ENCODE results near the gene CXXC1.
"Not testable (repeated sequence)": the region's sequence is repeated elsewhere in the genome, so short reads cannot be mapped to it uniquely, and the experiment has no call there.

The CXXC1 gene

GRCh38 chr18:50297621-50298442 is 10.3 kb upstream of the CXXC1 start:
- peak in 1 of 2 donors; percentile 36 for DNase-seq (ENCODE audit: low read depth in 2 of 2)

DNA sequence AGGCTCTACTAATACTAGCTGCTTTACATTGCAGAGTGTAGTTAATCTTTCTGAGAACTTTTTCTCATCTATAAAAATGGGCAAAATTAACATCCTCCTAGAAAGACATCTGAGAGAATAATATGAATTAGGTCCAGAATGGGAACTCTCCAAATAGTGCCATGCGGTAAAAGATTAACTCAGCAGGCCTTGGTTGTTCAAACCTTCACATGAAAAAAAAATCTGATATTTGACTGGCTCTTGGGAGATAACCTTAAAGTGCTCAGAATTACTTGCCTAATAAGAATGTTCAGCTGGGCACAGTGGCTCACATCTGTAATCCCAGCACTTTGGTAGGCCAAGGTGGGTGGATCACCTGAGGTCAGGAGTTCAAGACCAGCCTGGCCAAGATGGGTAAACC is 5.5 kb upstream of the CXXC1 start:
- no peak for DNase-seq (ENCODE audit: low read depth in 2 of 2)

DNA sequence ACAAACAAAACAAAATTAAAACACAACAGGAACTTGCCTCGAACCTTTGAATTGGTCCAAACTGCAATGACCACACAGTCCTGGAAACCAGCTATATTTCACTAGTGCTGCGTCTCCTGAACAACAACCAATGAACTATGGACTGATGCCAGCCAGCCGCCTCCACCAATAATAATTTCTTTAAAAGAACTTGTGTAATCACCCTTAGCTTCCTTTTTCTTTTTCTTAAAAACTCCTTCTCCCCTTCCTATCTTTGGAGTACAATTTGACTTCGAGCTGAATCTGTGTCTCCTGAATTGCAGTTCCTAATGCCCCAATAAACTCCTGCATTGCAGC is 1.6 kb upstream of the CXXC1 start:
- DNase-seq (ENCODE audit: low read depth in 2 of 2): no peak

DNA sequence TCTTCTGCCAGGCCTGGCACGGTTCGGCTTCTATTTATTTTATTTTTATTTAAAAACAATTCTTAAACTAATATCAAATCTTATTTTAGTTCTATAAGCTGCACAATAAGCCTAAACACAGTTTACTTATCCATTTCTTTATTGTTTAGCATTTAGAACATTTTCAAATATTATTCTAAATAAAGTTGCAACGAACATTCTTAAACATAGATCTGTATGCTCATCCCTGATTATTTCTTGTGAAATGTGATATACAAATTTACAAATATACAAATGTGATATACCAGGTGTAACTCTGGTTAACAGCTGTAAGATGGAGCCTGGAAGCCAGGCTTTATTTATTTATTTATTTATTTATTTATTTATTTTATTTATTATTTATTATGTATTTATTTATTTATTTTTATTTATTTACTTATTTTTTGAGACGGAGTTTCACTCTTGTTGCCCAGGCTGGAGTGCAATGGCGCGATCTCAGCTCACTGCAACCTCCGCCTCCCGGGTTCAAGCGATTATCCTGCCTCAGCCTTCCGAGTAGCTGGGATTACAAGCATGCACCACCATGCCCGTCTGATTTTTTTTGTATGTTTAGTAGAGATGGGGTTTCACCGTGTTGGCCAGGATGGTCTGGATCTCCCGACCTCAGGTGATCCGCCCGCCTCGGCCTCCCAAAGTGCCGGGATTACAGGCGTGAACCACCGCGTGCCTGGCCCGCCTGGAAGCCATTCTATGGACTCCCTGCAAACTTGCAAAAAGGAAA is 1.0 kb upstream of the CXXC1 start:
- DNase-seq (ENCODE audit: low read depth in 2 of 2): not testable (repeated sequence)

DNA sequence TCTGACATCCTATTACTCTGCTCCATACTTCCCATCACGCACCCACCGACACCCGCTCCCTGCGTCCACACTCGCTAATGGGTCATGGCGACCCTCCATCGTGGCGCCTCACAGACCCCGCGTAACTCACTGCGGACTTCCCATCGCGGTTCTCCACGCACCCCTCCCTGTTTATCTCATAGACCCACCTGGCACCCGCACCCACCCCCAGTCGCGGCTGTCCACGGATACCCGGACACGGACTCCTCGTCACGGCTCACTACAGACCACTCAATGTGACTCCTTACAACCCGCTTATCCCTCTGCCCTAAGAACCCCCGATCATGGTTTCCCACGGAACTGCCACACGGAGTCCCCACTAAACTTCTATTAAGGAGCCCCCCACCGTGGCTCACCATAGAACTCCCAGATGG is 458 bp downstream of the CXXC1 start:
- DNase-seq (ENCODE audit: low read depth in 2 of 2): no peak

DNA sequence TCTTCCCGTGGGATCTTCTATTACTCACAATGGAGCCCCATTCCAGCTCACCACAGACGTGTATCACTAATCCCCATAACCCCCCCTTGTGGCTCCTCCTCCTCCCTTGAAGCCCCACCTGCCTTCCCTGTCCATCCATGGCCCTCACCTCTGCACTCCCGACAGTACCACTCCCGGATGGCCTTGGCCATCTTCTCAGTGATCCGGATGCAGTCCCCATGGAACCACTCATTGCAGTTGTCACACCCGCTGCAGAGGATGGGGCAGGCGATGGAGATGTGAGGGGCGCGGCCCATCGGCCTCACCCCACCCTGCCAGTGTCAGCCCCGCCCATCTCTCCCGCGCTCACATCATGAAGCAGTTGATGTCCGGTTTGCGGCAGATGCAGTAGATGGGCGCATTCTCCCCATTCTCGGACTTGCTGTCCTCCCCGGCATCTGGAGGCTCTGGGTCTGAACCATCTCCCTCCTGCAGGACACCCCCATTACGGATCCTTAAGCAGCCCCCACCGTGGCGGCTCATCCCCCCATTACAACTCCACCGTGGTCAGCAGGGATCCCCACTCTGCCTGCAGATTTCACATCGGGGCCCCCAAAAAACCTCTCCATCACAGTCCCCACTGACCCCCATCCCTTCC is 983 bp downstream of the CXXC1 start:
- no peak for DNase-seq (ENCODE audit: low read depth in 2 of 2)

DNA sequence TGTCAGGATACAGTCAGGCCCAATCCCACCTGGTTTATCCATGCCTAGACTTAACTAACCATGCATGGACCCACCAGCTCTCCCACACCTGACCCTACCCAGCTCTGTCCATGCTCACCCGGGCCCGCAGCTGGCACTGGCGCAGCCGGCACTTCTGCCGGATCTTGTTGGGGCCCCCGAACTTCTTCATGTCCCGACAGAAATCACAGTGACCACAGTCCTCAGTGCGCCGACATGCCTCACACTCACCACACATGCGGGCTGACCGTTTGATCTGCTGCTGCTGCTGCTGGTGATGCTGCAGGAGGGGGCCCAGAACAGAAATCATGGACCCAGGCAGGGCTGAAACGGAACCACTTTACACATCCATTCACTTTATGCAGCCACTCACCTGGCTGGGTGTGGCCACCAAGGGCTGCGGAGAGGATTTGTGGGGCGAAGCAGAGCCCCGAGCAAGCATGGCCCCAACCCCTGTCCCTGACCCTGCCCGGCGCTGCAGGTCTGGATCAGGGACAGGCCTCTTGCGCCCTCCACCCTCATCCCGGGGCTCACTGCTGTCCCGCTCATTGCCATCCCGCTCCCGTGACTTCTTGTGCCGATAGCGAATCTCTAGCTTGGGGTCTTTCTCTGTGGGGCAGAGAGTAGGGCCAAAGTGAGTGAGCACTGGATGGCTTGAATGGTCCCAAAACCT is 1.7 kb downstream of the CXXC1 start:
- no peak for DNase-seq (ENCODE audit: low read depth in 2 of 2)

GRCh38 chr18:50285071-50285470 is 2.4 kb downstream of the CXXC1 start:
- DNase-seq (ENCODE audit: low read depth in 2 of 2): no peak

- no peak for DNase-seq (ENCODE audit: low read depth in 2 of 2)
These were observed 3.1 kb downstream of the CXXC1 start for GRCh38 chr18:50284255-50284885.

- no peak for DNase-seq (ENCODE audit: low read depth in 2 of 2)
These were observed 3.9 kb downstream of the CXXC1 start for GRCh38 chr18:50283469-50284209.

DNA sequence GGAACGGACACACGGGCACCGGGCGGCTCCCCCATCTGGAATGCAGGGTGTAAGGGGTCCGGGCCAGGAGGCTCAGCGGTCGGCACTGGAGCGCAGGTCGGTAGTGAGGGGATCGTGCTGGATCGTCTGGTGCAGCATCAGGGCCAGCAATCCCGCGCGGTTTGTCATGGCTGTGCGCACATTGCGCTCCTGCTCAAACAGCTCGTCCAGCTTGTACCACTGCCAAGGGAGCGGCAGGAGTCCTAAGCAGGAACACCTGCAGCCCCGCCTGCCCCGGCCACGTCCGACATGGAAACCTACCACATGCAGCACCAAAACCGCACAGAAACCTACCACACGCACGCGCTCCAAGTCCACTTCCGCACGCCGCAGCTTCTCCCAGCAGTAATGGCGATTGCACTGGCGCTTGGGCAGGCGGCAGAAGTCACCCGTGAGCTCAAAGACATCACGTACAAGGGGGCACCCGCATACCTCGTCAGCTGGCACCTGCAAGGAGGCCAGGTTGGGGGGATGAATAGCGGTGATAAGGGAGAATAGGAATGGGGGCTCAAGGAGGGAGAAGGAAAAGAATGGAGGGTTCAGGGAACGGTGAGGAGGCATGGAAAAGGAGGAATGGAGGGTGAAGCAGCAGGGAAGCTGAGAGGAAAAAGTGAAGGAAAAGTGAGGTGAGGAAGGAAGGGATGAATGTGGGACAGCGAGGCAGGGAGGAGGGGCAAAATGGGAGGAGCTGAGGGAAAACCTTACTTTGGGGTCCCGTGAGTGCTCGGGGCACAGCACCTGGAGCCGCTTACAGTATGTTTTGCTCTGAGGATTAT is 4.8 kb downstream of the CXXC1 start:
- DNase-seq (ENCODE audit: low read depth in 2 of 2): no peak

GRCh38 chr18:50281972-50282520 is 5.4 kb downstream of the CXXC1 start:
- DNase-seq (ENCODE audit: low read depth in 2 of 2): no peak

- peak; percentile 89 to 97 for DNase-seq (ENCODE audit: low read depth in 2 of 2)
These were observed 6.1 kb downstream of the CXXC1 start, which contains the start of gene MBD1 for GRCh38 chr18:50281295-50281971. Gene MBD1 (minus strand): TSS chr18:50281523. CDS start chr18:50279992, 1,531 bp downstream.

- DNase-seq (ENCODE audit: low read depth in 2 of 2): no peak
These were observed 6.7 kb downstream of the CXXC1 start for GRCh38 chr18:50280707-50281294.

GRCh38 chr18:50279752-50280151 is 7.7 kb downstream of the CXXC1 start:
- no peak for DNase-seq (ENCODE audit: low read depth in 2 of 2)

GRCh38 chr18:50277942-50278341 is 9.6 kb downstream of the CXXC1 start:
- DNase-seq (ENCODE audit: low read depth in 2 of 2): no peak

- DNase-seq (ENCODE audit: low read depth in 2 of 2): no peak
These were observed 11.0 kb downstream of the CXXC1 start for GRCh38 chr18:50276452-50276851.

DNA sequence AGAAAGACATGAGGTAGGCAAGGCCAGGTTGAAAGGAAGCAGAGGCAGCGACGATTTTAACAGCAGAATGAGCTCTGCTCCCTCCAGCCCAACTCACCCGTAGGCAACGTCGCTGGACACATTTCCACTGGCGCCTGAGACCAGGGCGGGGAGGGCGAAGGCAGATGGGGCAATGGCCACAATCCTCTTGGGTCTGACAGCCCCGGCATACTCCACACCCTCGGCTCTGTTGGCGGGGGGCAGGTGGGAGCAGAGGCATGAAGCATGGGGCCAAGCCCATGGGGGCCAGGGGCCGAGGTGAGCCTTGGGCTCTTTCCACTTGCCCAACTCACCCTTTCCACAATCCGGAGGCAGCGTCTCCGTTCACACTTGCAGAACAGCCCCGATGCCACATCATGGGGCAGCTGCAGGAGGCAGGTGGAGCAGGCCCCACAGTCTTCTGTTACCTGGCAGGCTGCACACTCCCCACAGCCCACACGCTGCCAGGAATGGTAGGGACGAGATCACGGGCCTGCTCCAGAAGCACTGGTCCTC is 11.9 kb downstream of the CXXC1 start:
- no peak for DNase-seq (ENCODE audit: low read depth in 2 of 2)
